H1 (cell line): ENCODE data around the gene SPOCK1. TPM values are rescaled to one million over a fixed set of nuclear protein-coding genes. Genes with fewer than 3 reads are reported as not detected.
A peak's percentile ranks its signal among the peaks of the same experiment; 100 is the strongest.

Experiments
- CTCF ChIA-PET: fragments of 300-600 bp; sonication (Branson Sonifier 250); formaldehyde crosslinking; loops from one replicate; lab custom pipeline; 2021; ENCODE audit not compliant: partially characterized antibody; lab: Charles Lee
- POLR2A ChIA-PET: fragments of 300-600 bp; sonication (Branson Sonifier 250); formaldehyde crosslinking; loops from one replicate; lab custom pipeline; 2021; ENCODE audit warnings: inconsistent platforms; ENCODE audit not compliant: partially characterized antibody; lab: Charles Lee
- DNase-seq, 2 experiments: peaks; one replicate each; pipeline versions ENCODE4 v3.0.0 to v3.0.0-alpha.2; 2010 to 2022; ENCODE audit warnings: low spot score in 2 of 2, low read depth in 1 of 2, mixed read lengths in 1 of 2
- FAIRE-seq: peaks from 2 replicates; lab custom pipeline; 2011; peaks lifted over from hg19 to GRCh38; lab: Jason Lieb, UNC
- H2AFZ ChIP-seq: 2 replicates; pipeline ENCODE4 v1.8.1; 2012; ENCODE audit warnings: low read length, inconsistent platforms
- H2AK5ac ChIP-seq: 2 replicates; pipeline ENCODE4 v1.6.1; 2013; ENCODE audit warnings: low read depth, low read length
- H2BK120ac ChIP-seq: replicated peaks from 2 replicates; pipeline ENCODE3; 2013; ENCODE audit warnings: low read depth, low read length, inconsistent platforms
- H2BK12ac ChIP-seq: 2 replicates; pipeline ENCODE4 v1.6.1; 2013; ENCODE audit warnings: low read depth, low read length
- H2BK15ac ChIP-seq: 2 replicates; pipeline ENCODE4 v1.6.1; 2013; ENCODE audit warnings: low read length
- H2BK20ac ChIP-seq: 2 replicates; pipeline ENCODE4 v1.6.1; 2013; ENCODE audit warnings: low read length
- H2BK5ac ChIP-seq: 2 replicates; pipeline ENCODE4 v1.6.1; 2013; ENCODE audit warnings: low read depth, low read length
- H3K14ac ChIP-seq: 2 replicates; pipeline ENCODE4 v1.6.1; 2013; ENCODE audit warnings: inconsistent platforms; ENCODE audit not compliant: insufficient read length
- H3K18ac ChIP-seq: 2 replicates; pipeline ENCODE4 v1.6.1; 2013; ENCODE audit warnings: low read length; ENCODE audit errors: extremely low read depth
- H3K23ac ChIP-seq: 2 replicates; pipeline ENCODE4 v1.6.1; 2013; ENCODE audit warnings: inconsistent platforms; ENCODE audit not compliant: insufficient read length
- H3K23me2 ChIP-seq: 2 replicates; pipeline ENCODE4 v1.6.1; 2013; ENCODE audit warnings: low read depth, low read length
- H3K27ac ChIP-seq: 2 replicates; pipeline ENCODE4 v1.6.1; 2011; ENCODE audit warnings: low read depth, low read length, inconsistent platforms
- H3K27me3 ChIP-seq, 4 experiments: replicated peaks in 1 of 4; 1 replicate in 1 of 4; 2 replicates in 3 of 4; pipeline versions ENCODE4 v1.6.1 to v1.8.1; 2011 to 2013; ENCODE audit warnings: low read length in 3 of 4, mild to moderate bottlenecking in 3 of 4, inconsistent platforms in 2 of 4, mixed read lengths in 2 of 4, moderate library complexity in 1 of 4; ENCODE audit not compliant: control insufficient read depth in 3 of 4, insufficient read depth in 3 of 4; ENCODE audit errors: extremely low read depth in 1 of 4
- H3K36me3 ChIP-seq, 4 experiments: 2 replicates each; pipeline versions ENCODE4 v1.6.1 to v1.8.1; 2011 to 2013; ENCODE audit warnings: mild to moderate bottlenecking in 4 of 4, low read length in 3 of 4, moderate library complexity in 2 of 4, control low read depth in 1 of 4, inconsistent platforms in 1 of 4; ENCODE audit not compliant: insufficient read depth in 4 of 4, control insufficient read depth in 2 of 4
- H3K4ac ChIP-seq: replicated peaks from 2 replicates; pipeline ENCODE3; 2013; ENCODE audit warnings: low read length, low read depth, mixed read lengths, inconsistent platforms; ENCODE audit not compliant: insufficient read length
- H3K4me1 ChIP-seq, 4 experiments: replicated peaks in 1 of 4; 1 replicate in 1 of 4; 2 replicates in 3 of 4; pipeline versions ENCODE4 v1.6.1 to v1.8.1; 2011 to 2013; ENCODE audit warnings: low read length in 3 of 4, inconsistent platforms in 2 of 4, mixed read lengths in 1 of 4; ENCODE audit not compliant: insufficient read depth in 4 of 4, control insufficient read depth in 3 of 4
- H3K4me2 ChIP-seq, 2 experiments: 2 replicates each; pipeline versions ENCODE4 v1.6.1 to v1.8.1; 2011 to 2013; ENCODE audit warnings: low read depth in 2 of 2, low read length in 2 of 2, control low read depth in 1 of 2, inconsistent platforms in 1 of 2, mild to moderate bottlenecking in 1 of 2; ENCODE audit not compliant: insufficient read depth in 1 of 2
- H3K4me3 ChIP-seq, 4 experiments: fragments of 200-600, 300-600 bp in 1 of 4; sonication (generic), shearing (Covaris generic), sonication (Bioruptor Twin) in 1 of 4; 2 replicates each; pipeline versions ENCODE4 v1.5.1 to v1.8.1; 2011 to 2016; ENCODE audit warnings: low read length in 4 of 4, low read depth in 3 of 4, control low read depth in 2 of 4, inconsistent platforms in 2 of 4, mild to moderate bottlenecking in 2 of 4, mixed read lengths in 1 of 4, moderate library complexity in 1 of 4; ENCODE audit not compliant: insufficient read depth in 2 of 4; ENCODE audit errors: extremely low read depth in 1 of 4
- H3K56ac ChIP-seq: replicated peaks from 2 replicates; pipeline ENCODE3; 2013; ENCODE audit warnings: low read depth, mild to moderate bottlenecking, mixed read lengths, low read length, inconsistent platforms; ENCODE audit not compliant: insufficient read length
- H3K79me1 ChIP-seq: 2 replicates; pipeline ENCODE4 v1.6.1; 2013; ENCODE audit warnings: low read depth, low read length, control low read depth
- H3K79me2 ChIP-seq, 2 experiments: 2 replicates each; pipeline versions ENCODE4 v1.6.1 to v1.8.1; 2012 to 2013; ENCODE audit warnings: low read length in 2 of 2, mild to moderate bottlenecking in 2 of 2, inconsistent platforms in 1 of 2; ENCODE audit not compliant: insufficient read depth in 2 of 2, control insufficient read depth in 1 of 2
- H3K9ac ChIP-seq, 4 experiments: replicated peaks in 1 of 4; 1 replicate in 1 of 4; 2 replicates in 3 of 4; pipeline versions ENCODE4 v1.6.1 to v1.8.1; 2011 to 2013; ENCODE audit warnings: low read depth in 3 of 4, low read length in 3 of 4, control low read depth in 2 of 4, mild to moderate bottlenecking in 2 of 4, moderate library complexity in 2 of 4, inconsistent platforms in 1 of 4; ENCODE audit errors: extremely low read depth in 1 of 4
- H3K9me3 ChIP-seq, 2 experiments: 2 replicates each; pipeline versions ENCODE4 v1.6.1 to v1.8.1; 2012 to 2013; ENCODE audit warnings: mild to moderate bottlenecking in 2 of 2, moderate library complexity in 2 of 2, control low read depth in 1 of 2, inconsistent platforms in 1 of 2, low read depth in 1 of 2, low read length in 1 of 2, mixed read lengths in 1 of 2; ENCODE audit not compliant: insufficient read depth in 2 of 2
- H4K20me1 ChIP-seq, 2 experiments: replicated peaks in 1 of 2; 2 replicates each; pipeline versions ENCODE3 to v1.8.1; 2011 to 2013; ENCODE audit warnings: inconsistent platforms in 2 of 2, low read length in 2 of 2, mild to moderate bottlenecking in 1 of 2; ENCODE audit not compliant: insufficient read depth in 2 of 2, control insufficient read depth in 1 of 2
- H4K5ac ChIP-seq: 2 replicates; pipeline ENCODE4 v1.6.1; 2013; ENCODE audit warnings: low read length, low read depth, mixed read lengths, inconsistent platforms; ENCODE audit not compliant: insufficient read length
- H4K8ac ChIP-seq: 2 replicates; pipeline ENCODE4 v1.8.0; 2013; ENCODE audit warnings: mild to moderate bottlenecking, moderate library complexity, low read length, inconsistent platforms; ENCODE audit not compliant: insufficient read depth; ENCODE audit errors: extremely low read depth
- H4K91ac ChIP-seq: replicated peaks from 2 replicates; pipeline ENCODE3; 2013; ENCODE audit warnings: low read length, mixed read lengths, inconsistent platforms; ENCODE audit not compliant: insufficient read length
- CTBP2 ChIP-seq: IDR thresholded peaks from 2 replicates; pipeline ENCODE4 v1.7.0; 2011; ENCODE audit warnings: borderline replicate concordance, mild to moderate bottlenecking, moderate library complexity, mixed read lengths, low read length; ENCODE audit not compliant: insufficient read depth, insufficient read length
- SAP30 ChIP-seq: fragments of 300-600 bp; sonication (generic); IDR thresholded peaks from 2 replicates; pipeline ENCODE4 v1.7.1; 2012; ENCODE audit warnings: low read length, moderate library complexity, mild to moderate bottlenecking, inconsistent platforms; ENCODE audit not compliant: insufficient read depth, insufficient replicate concordance
- WGBS, 2 experiments: shearing (Covaris generic) in 1 of 2; methylation state at CpG; one replicate each; pipeline versions ENCODE4 v1.1.6 to v1.1.7; 2013 to 2015; ENCODE audit warnings: low lambda C conversion rate in 2 of 2, mixed read lengths in 2 of 2, inconsistent platforms in 1 of 2, low coverage in 1 of 2, missing lambda C conversion rate in 1 of 2; ENCODE audit not compliant: insufficient replicate concordance in 2 of 2, insufficient coverage in 1 of 2, insufficient read length in 1 of 2; ENCODE audit errors: extremely low coverage in 1 of 2, missing lambda C conversion rate in 1 of 2; 5-methylcytosine and 5-hydroxymethylcytosine counted together
- polyA plus RNA-seq, 7 experiments: library from polyadenylated mRNA; depleted of rRNA in 3 of 7; stranded (reverse) in 5 of 7; unstranded in 2 of 7; fragments of >200 nt in 5 of 7; fragments of 200-250 nt in 2 of 7; gene quantifications; 1 replicate in 5 of 7; 2 replicates in 1 of 7; 4 replicates in 1 of 7; pipeline versions ENCODE4 v1.2.1 to v1.2.3, GENCODE V29; 2011 to 2013; ENCODE audit warnings: missing spikeins in 2 of 7, mixed read lengths in 2 of 7
- total RNA-seq: library from RNA; stranded (reverse); fragmentation: NEBNext Ultra II Directional; extraction: Animal tissue kit (Norgen Biotek cat#: 25700); gene quantifications from 2 replicates; pipeline ENCODE4 v1.2.1, GENCODE V29; 2021

Gene SPOCK1
- total and polyA plus RNA-seq, 2 of the 8 experiments (the other 6 are each of a cell fraction or from before 2014, with no cell fraction given) = 6.9 to 18.1 TPM

DNA sequence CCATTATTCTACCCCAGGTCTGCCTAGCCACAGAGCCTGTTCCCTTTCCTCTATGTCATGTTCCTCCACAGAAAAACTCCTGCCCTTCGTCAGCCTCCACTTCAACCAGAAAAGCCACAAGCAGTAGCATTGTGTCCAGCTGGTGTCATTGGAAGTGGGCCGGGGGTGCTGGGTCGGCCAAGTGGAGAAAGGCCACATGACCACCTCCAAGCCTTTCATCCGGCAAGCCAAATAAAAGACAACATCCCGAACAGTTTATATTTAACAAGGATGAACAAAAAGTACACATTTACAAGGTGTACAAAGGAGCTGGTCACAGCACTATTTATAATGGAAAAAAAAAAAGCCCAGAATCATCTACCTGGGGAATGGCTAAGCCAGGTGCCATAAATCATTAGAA lies 16.1 kb upstream of the SPOCK1 start:
- H2AFZ ChIP-seq = peak overlapping the region; percentile 67; the same call in 1 of the 2 replicates
- peak overlapping the region; percentile 70 for H3K23ac ChIP-seq
- H3K23me2 ChIP-seq = no peaks in the 10 kb centered on the region; the same call in 1 of the 2 replicates
- H3K27me3 ChIP-seq = no peaks in the 10 kb centered on the region; a peak in 1 of 7 replicates
- no peak overlapping the region for H3K9ac ChIP-seq
- DNase-seq (no peak), FAIRE-seq (no peak)
- no peak overlapping the region for H3K4me2 ChIP-seq
- no peak overlapping the region for H2AK5ac ChIP-seq
- H3K56ac ChIP-seq = no peak overlapping the region
- no peaks in the 10 kb centered on the region for H3K4me1 ChIP-seq
- no peak overlapping the region for H2BK15ac ChIP-seq
- no peak for TF ChIP-seq CTBP2
- no peak for TF ChIP-seq SAP30
- H3K9me3 ChIP-seq = no peaks in the 10 kb centered on the region
- H3K36me3 ChIP-seq = no peaks in the 10 kb centered on the region
- H4K20me1 ChIP-seq = peaks cover 0 to 2% of the 10 kb centered on the region in 2 experiments
- H3K14ac ChIP-seq = no peak overlapping the region
- H3K4me3 ChIP-seq = no peak overlapping the region
- no peak overlapping the region for H2BK12ac ChIP-seq
- H4K5ac ChIP-seq = no peak overlapping the region
- WGBS, 2 experiments = 81% methylated on average over 5 of the region's 5 CpGs; no CpG with 5 or more reads in 1 of the 2 experiments
- no peak overlapping the region for H3K27ac ChIP-seq
- no peak overlapping the region for H3K18ac ChIP-seq
- H3K79me1 ChIP-seq = no peaks in the 10 kb centered on the region
- H4K8ac ChIP-seq = 0 out of 2 replicates have a peak overlapping the region, but pooled peaks have one; percentile 51
- no peaks in the 10 kb centered on the region for H3K79me2 ChIP-seq
- no peak overlapping the region for H4K91ac ChIP-seq
- CTCF ChIA-PET = interaction anchor here (1.1 to 1.2 kb wide), 3 partner anchors 65 to 195 kb away, joined by 3 to 5 read pairs (median 3); no protein-coding TSS in a partner anchor
- H2BK20ac ChIP-seq = no peak overlapping the region
- no peak overlapping the region for H2BK120ac ChIP-seq
- no peak overlapping the region for H3K4ac ChIP-seq
- H2BK5ac ChIP-seq = no peak overlapping the region
- POLR2A ChIA-PET = no interaction called here
